Mesenchymal stem cell (in vitro differentiated cells and primary cell): ENCODE results near the gene REG1A.

ENCODE experiments used
- DNase-seq: peaks from one replicate; pipeline ENCODE4 v3.0.0-alpha.2; 2013
- H2AFZ ChIP-seq: one replicate; pipeline ENCODE4 v1.6.1; 2013; ENCODE audit warnings: low read depth, mild to moderate bottlenecking, control low read depth, inconsistent platforms, low read length, moderate library complexity
- H2AK5ac ChIP-seq: 2 replicates; pipeline ENCODE4 v1.6.1; 2013; ENCODE audit warnings: low read length, moderate library complexity, mild to moderate bottlenecking, inconsistent platforms; ENCODE audit not compliant: severe bottlenecking
- H2BK120ac ChIP-seq: one replicate; pipeline ENCODE4 v1.6.1; 2013; ENCODE audit warnings: low read depth, mild to moderate bottlenecking, inconsistent platforms, low read length, moderate library complexity
- H2BK12ac ChIP-seq, 2 experiments: one replicate each; pipeline ENCODE4 v1.6.1; 2013; ENCODE audit warnings: inconsistent platforms in 2 of 2, low read length in 2 of 2, mild to moderate bottlenecking in 2 of 2, moderate library complexity in 2 of 2, control low read depth in 1 of 2
- H2BK15ac ChIP-seq: one replicate; pipeline ENCODE4 v1.6.1; 2013; ENCODE audit warnings: mild to moderate bottlenecking, low read depth, inconsistent platforms; ENCODE audit not compliant: poor library complexity, severe bottlenecking
- H2BK5ac ChIP-seq: 2 replicates; pipeline ENCODE4 v1.6.1; 2013; ENCODE audit warnings: low read depth, mild to moderate bottlenecking, low read length, control low read depth, inconsistent platforms; ENCODE audit not compliant: poor library complexity, severe bottlenecking
- H3K14ac ChIP-seq, 2 experiments: one replicate each; pipeline ENCODE4 v1.6.1; 2013; ENCODE audit warnings: inconsistent platforms in 2 of 2, low read length in 2 of 2, control low read depth in 1 of 2, mild to moderate bottlenecking in 1 of 2, moderate library complexity in 1 of 2
- H3K18ac ChIP-seq, 2 experiments: one replicate each; pipeline ENCODE4 v1.6.1; 2013; ENCODE audit warnings: inconsistent platforms in 2 of 2, low read length in 2 of 2, control low read depth in 1 of 2, low read depth in 1 of 2, mild to moderate bottlenecking in 1 of 2
- H3K23ac ChIP-seq, 2 experiments: one replicate each; pipeline ENCODE4 v1.6.1; 2013; ENCODE audit warnings: inconsistent platforms in 2 of 2, low read length in 2 of 2, mild to moderate bottlenecking in 2 of 2, moderate library complexity in 2 of 2, control low read depth in 1 of 2
- H3K27ac ChIP-seq: 2 replicates; pipeline ENCODE4 v1.5.1; 2013; ENCODE audit warnings: mild to moderate bottlenecking, moderate library complexity, low read length, control low read depth, inconsistent platforms; ENCODE audit not compliant: poor library complexity, severe bottlenecking
- H3K27me3 ChIP-seq, 2 experiments: 2 replicates each; pipeline versions ENCODE4 v1.6.1 to v1.7.0; 2013; ENCODE audit warnings: low read length in 2 of 2, mild to moderate bottlenecking in 2 of 2, moderate library complexity in 2 of 2, control low read depth in 1 of 2, inconsistent platforms in 1 of 2; ENCODE audit not compliant: control insufficient read depth in 1 of 2, insufficient read depth in 1 of 2
- H3K36me3 ChIP-seq, 2 experiments: 2 replicates each; pipeline versions ENCODE4 v1.6.1 to v1.7.0; 2013; ENCODE audit warnings: low read length in 2 of 2, control low read depth in 1 of 2, inconsistent platforms in 1 of 2, low read depth in 1 of 2, mild to moderate bottlenecking in 1 of 2; ENCODE audit not compliant: insufficient read depth in 2 of 2, control insufficient read depth in 1 of 2
- H3K4ac ChIP-seq, 2 experiments: one replicate each; pipeline ENCODE4 v1.6.1; 2013; ENCODE audit warnings: inconsistent platforms in 2 of 2, low read length in 2 of 2, mild to moderate bottlenecking in 2 of 2, moderate library complexity in 2 of 2, control low read depth in 1 of 2, low read depth in 1 of 2
- H3K4me1 ChIP-seq: 2 replicates; pipeline ENCODE4 v1.6.1; 2013; ENCODE audit warnings: low read depth, low read length, control low read depth; ENCODE audit not compliant: control insufficient read depth, insufficient read depth
- H3K4me2 ChIP-seq: 2 replicates; pipeline ENCODE4 v1.6.1; 2013; ENCODE audit warnings: low read length, mild to moderate bottlenecking, inconsistent platforms; ENCODE audit not compliant: poor library complexity, severe bottlenecking
- H3K4me3 ChIP-seq, 2 experiments: 2 replicates each; pipeline versions ENCODE4 v1.5.1 to v1.7.0; 2013; ENCODE audit warnings: low read length in 2 of 2, mild to moderate bottlenecking in 2 of 2, control low read depth in 1 of 2, low read depth in 1 of 2; ENCODE audit not compliant: insufficient read depth in 1 of 2
- H3K79me1 ChIP-seq: replicated peaks from 2 replicates; pipeline ENCODE4 v1.6.1; 2013; ENCODE audit warnings: mild to moderate bottlenecking, control low read depth, low read length, inconsistent platforms; ENCODE audit not compliant: poor library complexity, severe bottlenecking
- H3K9ac ChIP-seq: 2 replicates; pipeline ENCODE4 v1.7.0; 2013; ENCODE audit warnings: mild to moderate bottlenecking, low read length, moderate library complexity
- H3K9me3 ChIP-seq: 2 replicates; pipeline ENCODE4 v1.7.0; 2013; ENCODE audit warnings: mild to moderate bottlenecking, low read length; ENCODE audit not compliant: control insufficient read depth
- H4K8ac ChIP-seq: one replicate; pipeline ENCODE4 v1.6.1; 2013; ENCODE audit warnings: inconsistent platforms, mild to moderate bottlenecking, low read length, moderate library complexity
- H4K91ac ChIP-seq: one replicate; pipeline ENCODE4 v1.6.1; 2013; ENCODE audit warnings: mild to moderate bottlenecking, low read length, inconsistent platforms
- WGBS: methylation state at CpG from one replicate; pipeline ENCODE4 v1.1.7; 2013; ENCODE audit warnings: mixed read lengths; 5-methylcytosine and 5-hydroxymethylcytosine counted together

REG1A gene

GRCh38 chr2:79084495-79085135, 35.7 kb upstream of the REG1A start:
- Histone ChIP-seq H3K4ac (no peak overlapping the region), H3K14ac (no peak overlapping the region), H3K9ac (no peak overlapping the region), H3K23ac (no peak overlapping the region), H2AFZ (no peak overlapping the region), H3K4me2 (no peak overlapping the region), H3K4me3 (no peak overlapping the region), H3K18ac (no peak overlapping the region), H4K8ac (no peak overlapping the region), H2AK5ac (no peak overlapping the region), H3K9me3 (no peaks in the 10 kb centered on the region), H2BK12ac (no peak overlapping the region), H3K27ac (no peak overlapping the region), H2BK15ac (no peak overlapping the region), H2BK120ac (no peak overlapping the region), H3K4me1 (no peaks in the 10 kb centered on the region), H2BK5ac (no peak overlapping the region), H3K79me1 (no peaks in the 10 kb centered on the region), H4K91ac (no peak overlapping the region), H3K36me3 (no peaks in the 10 kb centered on the region), H3K27me3 (no peaks in the 10 kb centered on the region)
- WGBS, result 80% methylated on average over 3 of the region's 3 CpGs
- no peak for DNase-seq

GRCh38 chr2:79085382-79085781, 34.9 kb upstream of the REG1A start:
- Histone ChIP-seq H4K91ac (no peak overlapping the region), H4K8ac (no peak overlapping the region), H3K23ac (no peak overlapping the region), H3K9me3 (no peaks in the 10 kb centered on the region), H3K9ac (no peak overlapping the region), H3K4me3 (no peak overlapping the region), H3K79me1 (no peaks in the 10 kb centered on the region), H2BK5ac (no peak overlapping the region), H2BK12ac (no peak overlapping the region), H3K4me2 (no peak overlapping the region), H3K14ac (no peak overlapping the region), H2AFZ (no peak overlapping the region), H3K36me3 (no peaks in the 10 kb centered on the region), H3K27ac (no peak overlapping the region), H3K18ac (no peak overlapping the region), H2AK5ac (no peak overlapping the region), H2BK15ac (no peak overlapping the region), H2BK120ac (no peak overlapping the region), H3K4ac (no peak overlapping the region), H3K4me1 (no peaks in the 10 kb centered on the region), H3K27me3 (no peaks in the 10 kb centered on the region)
- 69% methylated on average over 3 of the region's 3 CpGs for WGBS
- no peak for DNase-seq

GRCh38 chr2:79086255-79086654, 34.0 kb upstream of the REG1A start:
- no peaks in the 10 kb centered on the region for H3K79me1 ChIP-seq
- no peak overlapping the region for H3K9ac ChIP-seq
- no peak overlapping the region for H3K4me2 ChIP-seq
- no peak overlapping the region for H3K18ac ChIP-seq
- no peak overlapping the region for H2BK12ac ChIP-seq
- no peaks in the 10 kb centered on the region for H3K4me1 ChIP-seq
- H3K36me3 ChIP-seq, result no peaks in the 10 kb centered on the region
- no peak overlapping the region for H3K4ac ChIP-seq
- no peak overlapping the region for H4K91ac ChIP-seq
- H2AK5ac ChIP-seq, result no peak overlapping the region
- H3K23ac ChIP-seq, result no peak overlapping the region
- no peaks in the 10 kb centered on the region for H3K27me3 ChIP-seq
- no peak overlapping the region for H2AFZ ChIP-seq
- H2BK120ac ChIP-seq, result no peak overlapping the region
- 86% methylated on average over 4 of the region's 4 CpGs for WGBS
- no peak overlapping the region for H4K8ac ChIP-seq
- H3K4me3 ChIP-seq, result no peak overlapping the region
- no peak overlapping the region for H2BK15ac ChIP-seq
- H3K27ac ChIP-seq, result no peak overlapping the region
- H3K14ac ChIP-seq, result no peak overlapping the region
- no peak overlapping the region for H2BK5ac ChIP-seq
- DNase-seq, result no peak
- H3K9me3 ChIP-seq, result no peaks in the 10 kb centered on the region

- Histone ChIP-seq H3K4me3 (no peak within 1 kb of the TSS), H3K9me3 (no peaks in the 10 kb centered on the region), H4K91ac (no peak within 1 kb of the TSS), H3K18ac (no peak within 1 kb of the TSS), H3K79me1 (no peaks in the 10 kb centered on the region), H2AFZ (no peak within 1 kb of the TSS), H3K27me3 (no peaks in the 10 kb centered on the region), H3K4ac (no peak within 1 kb of the TSS), H3K9ac (no peak within 1 kb of the TSS), H3K4me1 (no peaks in the 10 kb centered on the region), H2BK15ac (no peak within 1 kb of the TSS), H3K23ac (no peak within 1 kb of the TSS), H2BK12ac (no peak within 1 kb of the TSS), H2BK120ac (no peak within 1 kb of the TSS), H2AK5ac (no peak within 1 kb of the TSS), H2BK5ac (no peak within 1 kb of the TSS), H4K8ac (no peak within 1 kb of the TSS), H3K27ac (no peak within 1 kb of the TSS), H3K36me3 (no peaks in the 10 kb centered on the region), H3K14ac (no peak within 1 kb of the TSS), H3K4me2 (no peak within 1 kb of the TSS)
- DNase-seq, result no peak
- WGBS, result 35% methylated on average over 2 of the region's 2 CpGs
Measured at GRCh38 chr2:79087785-79088364, 32.4 kb upstream of the REG1A start, which contains the start of gene REG1B. REG1B (minus strand) TSS chr2:79087993; CDS start chr2:79087612, 381 bp downstream.
